GM11168 (cell line): ENCODE data around the gene KIAA1191.
"Not testable (repeated sequence)": the region's sequence is repeated elsewhere in the genome, so short reads cannot be mapped to it uniquely, and the experiment has no call there.

ENCODE experiments used
- in situ Hi-C: fragments of 300-500 bp; cut with MboI; formaldehyde crosslinking; loops from one replicate; pipeline ENCODE4 v1.12.0; 2022; ENCODE audit warnings: low sequenced_read_pairs; ENCODE audit not compliant: unreplicated experiment

The KIAA1191 gene, protein sequence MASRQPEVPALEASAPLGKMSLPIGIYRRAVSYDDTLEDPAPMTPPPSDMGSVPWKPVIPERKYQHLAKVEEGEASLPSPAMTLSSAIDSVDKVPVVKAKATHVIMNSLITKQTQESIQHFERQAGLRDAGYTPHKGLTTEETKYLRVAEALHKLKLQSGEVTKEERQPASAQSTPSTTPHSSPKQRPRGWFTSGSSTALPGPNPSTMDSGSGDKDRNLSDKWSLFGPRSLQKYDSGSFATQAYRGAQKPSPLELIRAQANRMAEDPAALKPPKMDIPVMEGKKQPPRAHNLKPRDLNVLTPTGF

DNA sequence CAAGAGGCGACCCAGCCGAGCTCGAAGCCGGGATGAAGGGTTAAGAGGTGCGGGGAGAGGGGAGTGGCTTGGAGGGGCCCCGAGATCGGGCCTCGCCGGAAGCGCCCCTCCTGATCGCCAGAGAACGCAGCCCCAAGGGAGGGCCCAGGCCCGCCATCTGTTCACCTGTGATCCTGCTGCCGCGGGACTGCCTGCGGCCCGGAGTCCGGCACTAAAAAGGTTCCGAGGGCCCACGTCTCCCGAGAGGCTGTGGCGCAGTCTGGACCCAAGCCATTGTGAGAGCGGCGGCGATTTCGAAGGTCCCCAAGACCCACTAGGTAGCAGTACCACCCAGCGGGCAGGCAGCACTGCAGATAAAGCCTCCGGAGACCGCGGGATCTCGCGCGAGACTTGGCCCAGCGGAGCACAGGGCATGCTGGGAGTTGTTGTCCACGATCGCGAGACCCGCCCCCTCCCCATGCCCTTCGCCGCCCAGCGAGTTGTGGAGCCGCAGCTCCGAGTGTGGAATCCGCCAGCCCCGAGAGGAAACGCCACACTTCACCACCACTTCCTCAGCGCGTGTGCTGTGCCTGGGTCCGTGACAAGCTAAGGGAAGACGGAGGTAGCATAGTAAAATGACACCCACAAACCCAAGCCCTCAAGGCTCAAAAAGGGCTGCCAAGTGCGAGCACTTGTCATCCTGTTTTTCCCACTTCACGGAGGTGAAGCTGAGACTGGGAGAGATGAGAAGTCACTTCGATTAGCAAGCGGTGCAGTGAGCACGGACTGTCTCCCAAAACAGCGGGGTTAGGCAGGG, at the start of gene KIAA1191:
Gene KIAA1191, minus strand, starts transcription at position 328 of the 796 bp plus-strand sequence. CDS start 2,256 bp downstream, outside the sequence.
- in situ Hi-C loops: no loop called here

DNA sequence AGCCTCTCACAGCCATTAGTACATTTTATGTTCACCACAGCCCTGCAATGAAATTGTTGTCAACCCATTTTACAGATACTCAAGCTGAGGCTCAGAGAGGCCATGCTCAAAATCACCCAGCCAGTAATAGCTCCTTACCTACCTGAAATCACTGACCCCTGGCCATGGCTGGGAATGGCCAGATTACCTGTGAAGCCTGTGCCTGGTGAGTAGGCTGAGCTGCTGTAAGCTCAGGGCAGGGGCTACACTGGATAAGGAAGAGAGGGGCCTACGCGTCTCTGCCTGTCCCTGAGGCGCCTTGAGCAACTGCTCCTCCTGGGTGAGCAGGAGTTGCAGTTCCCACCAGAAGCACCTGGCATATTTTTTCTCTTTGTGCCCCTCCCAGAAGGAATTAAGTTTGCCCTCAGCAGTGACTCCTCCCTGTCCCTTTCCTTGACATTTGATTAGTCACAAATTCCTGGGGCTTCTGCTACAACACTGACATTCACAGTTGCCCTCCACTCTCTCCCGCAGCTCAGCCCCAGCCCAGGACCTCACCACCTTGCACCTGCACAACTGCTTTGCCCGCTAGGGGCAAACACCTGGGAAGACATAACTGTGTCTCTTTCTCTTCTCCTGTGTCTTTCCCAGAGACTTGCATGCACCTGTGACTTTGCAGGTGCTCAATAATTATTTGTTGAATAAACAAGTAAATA, 49.1 kb upstream of the KIAA1191 start:
- in situ Hi-C loops: no loop called here

DNA sequence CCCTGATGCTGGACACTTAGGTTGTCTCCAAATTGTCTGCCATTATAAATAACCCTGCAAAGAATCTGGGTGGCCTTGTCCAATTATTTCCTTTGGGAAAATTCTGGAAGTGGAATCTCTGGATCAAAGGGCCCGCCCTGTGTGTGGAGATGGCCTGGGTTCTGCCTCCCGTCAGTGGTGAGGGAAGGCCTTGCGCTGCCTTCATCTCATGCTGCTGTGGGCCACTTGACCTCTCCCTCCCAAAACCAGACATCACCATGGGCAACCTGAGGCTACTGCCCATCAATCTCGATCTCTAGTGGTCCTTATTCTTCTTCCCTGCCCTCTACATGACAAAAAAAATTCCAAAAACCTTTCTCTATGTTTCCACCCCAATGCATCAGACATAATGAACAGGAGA, 48.2 kb upstream of the KIAA1191 start:
- in situ Hi-C loops: no loop called here

DNA sequence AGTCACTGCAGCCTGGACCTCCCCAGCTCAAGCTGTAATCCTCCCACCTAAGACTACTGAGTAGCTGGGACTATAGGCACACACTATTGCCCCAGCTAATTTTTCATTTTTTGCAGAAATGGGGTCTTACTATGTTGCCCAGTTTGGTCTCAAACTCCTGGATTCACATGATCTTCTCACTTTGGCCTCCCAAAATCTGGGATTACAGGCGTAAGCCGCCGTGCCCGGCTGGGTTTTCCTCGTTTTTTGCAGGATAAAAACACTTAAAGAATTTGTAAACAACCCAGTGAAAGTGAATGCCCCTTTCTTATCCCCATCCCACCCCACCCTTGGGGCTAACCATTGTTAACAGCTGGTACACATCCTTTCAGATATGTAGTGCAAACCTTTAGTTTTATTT, 47.0 kb upstream of the KIAA1191 start:
- in situ Hi-C loops: no loop called here

DNA sequence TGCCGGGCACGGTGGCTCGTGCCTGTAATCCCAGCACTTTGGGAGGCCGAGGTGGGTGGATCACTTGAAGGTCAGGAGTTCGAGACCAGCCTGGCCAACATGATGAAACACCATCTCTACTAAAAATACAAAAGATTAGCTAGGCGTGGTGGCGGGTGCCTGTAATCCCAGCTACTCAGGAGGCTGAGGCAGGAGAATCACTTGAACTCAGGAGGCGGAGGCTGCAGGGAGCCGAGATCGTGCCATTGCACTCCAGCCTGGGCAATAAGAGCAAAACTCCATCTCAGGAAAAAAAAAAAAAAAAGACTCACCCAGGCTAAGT, 46.6 kb upstream of the KIAA1191 start:
- in situ Hi-C loops: not testable (repeated sequence)

DNA sequence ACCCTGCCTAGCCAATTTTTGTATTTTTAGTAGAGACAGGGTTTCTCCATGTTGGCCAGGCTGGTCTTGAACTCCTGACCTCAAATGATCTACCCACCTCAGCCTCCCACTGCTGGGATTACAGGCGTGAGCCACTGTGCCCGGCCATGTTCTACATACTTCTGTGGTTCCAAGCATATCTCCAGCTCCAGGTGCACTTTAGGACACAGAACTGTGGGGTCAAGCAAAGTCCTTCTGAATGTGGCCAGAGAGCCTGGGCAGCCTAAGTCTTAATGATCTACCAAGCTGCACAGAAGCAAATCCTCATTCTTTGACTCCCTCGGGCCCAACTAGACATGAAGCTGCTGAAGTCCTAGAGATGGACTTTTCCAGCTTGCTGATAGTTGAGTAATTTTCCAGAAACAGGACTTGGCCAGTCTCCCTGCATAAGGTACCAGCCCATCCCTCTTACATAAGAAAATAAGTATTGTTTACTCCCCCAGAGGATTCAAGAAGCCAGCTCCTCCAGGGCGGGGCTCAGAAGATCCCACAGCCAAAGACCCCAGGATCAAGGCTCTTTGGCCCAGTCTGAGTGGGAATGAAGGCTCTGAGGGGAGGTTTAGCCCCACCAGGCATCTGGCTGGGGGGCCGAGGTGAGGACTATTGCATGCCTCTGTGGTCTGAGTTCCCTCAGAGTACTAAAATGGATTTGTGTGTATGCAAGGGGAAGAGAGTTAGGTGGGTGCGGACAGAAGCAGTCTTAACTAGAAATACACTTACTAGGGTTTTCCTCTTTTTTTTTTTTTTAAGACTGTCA, 46.1 kb upstream of the KIAA1191 start:
- in situ Hi-C loops: no loop called here

DNA sequence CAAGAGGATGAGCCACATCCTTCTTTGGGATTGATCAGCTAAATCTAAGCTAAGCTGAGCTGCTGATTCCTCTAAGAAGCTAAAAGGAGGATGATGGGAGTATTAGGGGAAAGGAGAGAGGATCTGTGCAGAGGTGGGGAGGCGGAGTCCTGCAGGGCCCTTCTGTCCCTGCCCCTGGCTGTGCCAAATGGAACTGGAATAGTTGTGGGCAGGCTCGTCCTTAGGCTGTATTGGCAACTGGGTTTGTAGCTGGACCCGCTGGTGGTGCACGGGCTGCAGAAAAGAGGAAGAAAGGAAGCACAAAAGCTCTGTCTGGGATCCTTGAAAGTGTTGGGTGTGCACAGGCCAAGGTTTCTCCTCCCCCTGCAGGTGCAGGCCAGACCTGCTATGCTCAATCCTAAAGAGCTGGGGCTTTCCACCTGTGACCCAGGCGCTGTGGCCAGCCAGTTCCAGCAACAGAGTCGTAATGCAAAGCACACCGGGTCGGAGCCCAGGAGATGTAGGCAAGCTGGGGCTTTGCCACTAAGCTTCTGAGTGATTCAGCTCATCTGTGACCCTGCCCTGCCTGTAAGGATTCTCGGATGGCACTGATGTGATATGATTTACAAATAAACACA, 45.0 kb upstream of the KIAA1191 start:
- in situ Hi-C loops: no loop called here

DNA sequence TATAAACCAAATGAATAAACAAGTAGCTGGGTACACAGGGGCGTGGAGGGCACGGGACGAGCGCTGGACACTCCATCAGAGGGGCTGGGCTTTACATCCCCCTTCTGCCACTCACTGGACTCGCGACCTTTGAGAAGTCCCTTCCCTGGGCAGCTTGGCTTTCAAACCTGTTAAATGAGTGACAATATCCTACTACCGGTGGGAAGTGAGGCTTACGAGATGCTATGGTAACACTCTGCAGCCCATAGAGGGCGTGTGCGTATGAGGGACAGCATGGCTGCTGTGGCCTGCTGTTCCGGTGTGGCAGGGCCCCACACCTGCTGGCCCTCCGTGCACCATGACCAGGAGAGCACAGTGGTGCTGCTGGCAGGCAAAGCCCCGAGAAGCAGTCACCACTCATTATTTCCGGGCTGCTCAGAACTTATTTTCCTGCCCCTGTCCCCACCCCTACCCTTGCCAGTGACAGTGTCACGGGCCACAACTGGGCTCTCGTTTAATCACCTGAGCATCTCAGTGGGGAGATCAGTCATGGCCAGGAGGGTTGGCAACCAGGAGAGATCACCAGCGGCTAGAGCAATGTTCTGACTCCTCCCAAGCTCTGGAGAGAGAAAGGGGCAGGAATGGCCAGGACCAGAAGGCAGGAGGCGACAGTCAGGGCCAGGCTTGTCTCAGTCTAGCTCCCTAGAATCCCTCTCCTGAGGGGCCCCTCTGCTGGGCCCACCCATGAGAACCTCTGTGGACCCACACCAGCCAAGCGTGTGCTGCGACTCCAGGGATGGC, 44.3 kb upstream of the KIAA1191 start:
- in situ Hi-C loops: no loop called here

DNA sequence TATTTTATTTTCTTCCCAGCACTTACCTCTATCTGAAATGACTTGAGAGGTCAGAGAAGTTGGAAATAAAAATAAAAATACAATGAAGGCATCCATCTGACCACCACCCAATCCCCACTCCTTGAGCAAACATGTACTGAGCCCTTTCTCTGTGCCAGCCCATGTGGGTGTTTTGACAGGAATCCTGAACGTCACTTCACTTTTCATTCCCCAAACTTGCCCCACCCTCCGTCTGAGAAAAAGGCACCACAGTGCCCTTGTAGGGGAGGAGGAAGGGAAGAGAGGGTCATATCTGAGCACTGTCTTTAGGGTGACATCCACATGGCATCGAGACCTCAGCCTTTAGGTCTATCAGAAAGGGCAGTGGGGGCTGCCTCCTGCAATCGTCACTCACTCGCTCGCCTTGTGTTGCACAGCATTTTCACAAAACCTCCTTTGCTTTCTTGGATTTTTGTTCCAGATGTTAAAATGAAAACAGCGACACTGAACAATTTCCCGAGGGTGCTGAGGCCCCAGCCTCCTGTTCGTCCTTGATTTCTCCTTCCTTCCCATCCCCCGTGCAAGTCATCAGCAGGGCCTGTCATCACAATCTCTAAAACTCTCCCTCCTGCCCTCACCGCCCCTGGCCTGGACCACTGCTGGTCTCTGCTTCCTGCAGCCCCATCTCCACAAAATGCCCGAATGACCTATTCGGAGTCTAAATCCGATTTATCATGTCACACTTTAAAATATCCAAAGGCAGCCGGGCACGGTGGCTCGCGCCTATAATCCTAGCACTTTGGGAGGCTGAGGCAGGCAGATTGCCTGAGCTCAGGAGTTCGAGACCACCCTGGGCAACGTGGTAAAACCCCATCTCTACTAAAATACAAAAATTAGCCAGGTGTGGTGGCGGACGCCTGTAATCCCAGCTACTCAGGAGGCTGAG, 40.0 kb upstream of the KIAA1191 start:
- in situ Hi-C loops: no loop called here

DNA sequence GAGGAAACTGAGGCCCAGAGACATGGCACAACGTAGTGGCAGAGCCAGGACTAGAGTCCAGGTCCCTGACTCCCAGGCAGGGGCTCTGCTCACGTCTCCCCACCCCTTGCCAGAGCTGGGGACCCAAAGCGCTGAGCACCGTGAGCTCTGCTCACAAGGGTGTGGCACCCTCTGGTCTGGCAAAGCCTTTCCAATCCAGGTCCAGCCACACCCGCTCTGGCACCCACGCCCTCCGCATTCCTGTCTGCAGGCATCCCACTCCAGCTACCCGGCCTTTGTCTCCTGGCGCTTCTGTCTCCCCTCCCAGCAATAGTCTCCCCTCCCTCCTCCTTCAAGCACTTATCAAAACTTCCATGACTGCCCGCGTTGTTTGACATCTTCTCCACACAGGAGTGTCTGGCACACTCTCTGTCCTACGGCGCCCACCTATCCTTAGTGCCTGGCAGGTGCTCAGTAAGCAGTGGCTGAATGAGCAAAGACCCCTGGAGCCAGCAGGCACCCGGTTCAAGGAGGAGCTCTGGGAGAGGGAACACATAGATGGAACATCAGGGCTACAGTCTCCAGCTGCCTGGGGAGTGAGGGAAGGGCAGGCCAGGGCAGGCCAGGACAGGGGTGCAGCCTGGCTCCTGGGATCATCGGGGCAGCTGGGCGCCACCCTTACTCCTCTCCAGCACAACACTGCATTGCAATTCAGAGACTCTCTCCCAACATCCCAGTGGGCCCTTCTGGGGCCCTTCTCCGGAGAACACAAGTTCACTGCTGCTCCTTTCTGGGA, 39.0 kb upstream of the KIAA1191 start:
- in situ Hi-C loops: no loop called here

DNA sequence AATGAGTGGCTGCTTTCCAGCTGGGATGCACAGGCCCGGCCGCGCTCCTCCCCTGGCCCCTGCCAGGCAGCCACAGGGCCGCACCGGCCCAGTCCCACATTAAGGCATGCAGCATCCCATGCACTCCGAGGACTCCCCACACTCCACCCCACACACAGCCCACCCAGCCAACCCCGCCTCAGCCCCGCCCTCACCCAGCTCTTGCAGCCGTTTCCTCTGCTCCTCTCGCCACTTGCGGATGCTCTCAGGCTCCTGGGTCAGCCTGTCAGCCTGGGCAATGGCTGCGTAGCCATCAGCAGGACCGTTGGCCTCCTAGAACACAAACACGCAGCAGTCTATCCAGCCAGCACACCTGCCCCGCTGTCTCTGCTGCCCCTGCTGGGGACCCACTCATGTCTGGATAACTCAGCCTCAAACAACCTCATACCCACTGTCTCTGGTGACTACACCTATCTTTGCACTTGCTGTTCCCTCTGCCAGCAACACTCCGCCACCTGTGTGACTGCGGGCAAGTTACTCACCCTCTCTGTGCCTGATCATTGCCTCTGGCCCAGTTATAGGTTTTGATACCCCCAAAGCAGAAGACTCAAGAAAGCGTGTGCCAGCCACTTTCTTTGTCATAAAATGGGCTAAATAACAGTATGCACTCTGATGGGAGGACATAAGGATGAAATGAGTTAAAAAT, 36.3 kb upstream of the KIAA1191 start:
- in situ Hi-C loops: no loop called here

DNA sequence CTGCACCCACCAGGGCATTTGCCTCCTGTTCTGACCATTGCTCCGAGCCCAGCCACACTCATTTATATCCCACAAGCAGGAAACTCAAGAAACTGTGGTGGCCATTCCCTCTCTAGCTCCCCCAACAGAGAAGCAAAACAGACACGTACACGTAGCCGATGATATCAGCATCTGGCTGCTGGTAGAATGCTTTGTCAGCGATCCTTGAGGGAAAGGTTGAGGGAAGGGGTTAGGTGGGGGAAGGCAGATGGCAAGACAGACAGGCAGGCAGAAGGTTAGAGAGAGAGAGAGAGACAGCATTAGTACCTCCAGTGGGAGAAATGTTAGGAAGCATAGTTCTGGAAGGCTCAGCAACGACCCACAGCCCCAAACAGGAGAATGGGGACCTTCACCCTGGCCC, 34.8 kb upstream of the KIAA1191 start:
- in situ Hi-C loops: no loop called here

DNA sequence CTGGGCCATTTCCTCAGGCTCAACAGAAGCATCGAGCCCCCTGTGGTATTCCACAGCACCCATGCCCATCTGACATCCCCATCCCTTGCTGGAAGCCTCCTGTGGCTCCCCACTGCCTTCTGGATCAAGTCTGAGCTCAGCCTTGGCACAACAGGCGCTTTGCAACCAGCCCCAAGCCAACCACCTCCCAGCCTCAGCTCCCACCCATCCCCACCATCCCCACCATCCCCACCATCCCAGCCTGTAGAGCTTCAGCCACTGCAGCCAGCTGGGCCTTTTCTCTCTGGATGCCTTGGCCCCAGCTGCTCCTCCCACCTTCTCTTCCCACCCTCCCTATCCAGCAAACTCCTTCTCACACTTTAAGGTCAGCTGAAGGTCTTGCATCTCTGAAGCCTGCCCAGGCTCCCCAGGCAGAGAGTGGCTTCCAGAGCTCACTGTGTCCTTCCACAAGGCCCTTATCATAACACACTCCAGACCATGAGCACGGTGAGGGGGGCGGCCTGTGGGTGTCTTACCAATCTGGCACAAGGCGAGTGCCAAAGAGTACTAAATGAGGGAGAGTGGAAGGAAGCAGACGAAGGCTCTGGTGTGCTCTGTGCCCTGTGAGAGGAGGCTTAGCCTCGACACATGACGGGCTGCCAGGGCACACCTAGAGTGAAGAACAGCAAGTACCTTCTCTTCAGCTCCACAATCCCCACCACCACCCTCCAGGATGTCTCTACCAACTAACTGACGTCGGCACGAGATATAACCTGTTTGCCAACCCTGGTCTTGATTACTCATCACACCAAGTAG, 33.5 kb upstream of the KIAA1191 start:
- in situ Hi-C loops: no loop called here

DNA sequence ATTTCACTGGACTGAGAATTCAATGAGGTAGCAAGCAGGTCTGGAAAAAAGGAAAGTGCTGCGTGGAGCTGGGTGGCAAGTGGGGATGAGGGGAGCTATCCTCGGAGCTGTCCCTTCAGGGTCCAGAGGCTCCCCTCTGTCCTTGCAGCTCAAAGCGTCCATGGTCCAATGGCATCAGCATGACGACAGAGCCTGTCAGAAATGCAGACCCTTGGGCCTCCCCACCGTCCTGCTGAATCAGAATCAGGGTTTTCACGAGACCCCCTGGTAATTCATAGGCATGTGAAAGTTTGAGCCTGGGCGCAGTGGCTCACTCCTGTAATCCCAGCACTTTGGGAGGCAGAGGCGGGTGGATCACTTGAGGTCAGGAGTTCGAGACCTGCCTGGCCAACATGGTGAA, 32.5 kb upstream of the KIAA1191 start:
- in situ Hi-C loops: no loop called here

DNA sequence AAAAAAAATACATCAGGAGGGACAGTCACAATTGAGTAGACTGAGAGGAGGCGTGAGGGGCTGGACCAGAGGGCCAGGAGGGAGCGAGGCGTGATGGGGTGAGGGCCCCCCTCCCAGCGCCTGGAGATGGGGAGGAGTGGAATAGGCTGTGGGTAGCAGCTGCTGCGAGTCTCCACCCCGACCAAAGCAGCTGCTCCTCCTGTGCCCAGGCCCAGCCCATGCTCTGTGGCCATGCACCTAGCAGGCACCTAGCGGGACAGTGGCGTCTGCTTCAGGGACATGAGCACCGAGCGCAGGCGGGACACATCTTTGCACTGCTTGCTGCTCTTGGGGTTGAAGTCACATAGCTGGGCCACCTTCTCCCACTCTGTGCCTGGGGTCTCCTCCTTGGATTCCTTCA, 31.0 kb upstream of the KIAA1191 start:
- in situ Hi-C loops: no loop called here

DNA sequence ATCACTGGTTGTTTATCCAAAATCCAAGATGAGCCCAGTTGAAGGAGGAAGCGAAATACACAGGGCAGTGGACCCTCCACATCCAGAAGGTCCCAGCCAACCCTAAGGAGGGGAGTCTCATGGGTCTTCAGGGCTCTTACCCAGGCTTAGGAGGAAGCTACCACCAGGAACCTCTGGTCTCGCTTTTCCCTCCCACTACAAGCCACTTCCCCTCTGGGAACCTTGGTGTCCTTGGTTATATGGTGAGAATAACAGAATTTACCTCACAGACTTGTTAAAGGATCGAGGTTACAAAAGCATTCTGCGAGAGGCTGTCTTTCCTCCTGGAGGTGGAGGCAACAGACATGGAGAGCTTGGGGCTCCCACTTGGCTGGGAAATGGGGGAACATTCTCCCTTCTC, 30.4 kb upstream of the KIAA1191 start:
- in situ Hi-C loops: no loop called here
